HTERT RPE-1 (cell line): Measurements from ENCODE around the gene STAC2.

Experiments used
- in situ Hi-C: fragments of 300-500 bp; cut with MboI; formaldehyde crosslinking; loops from 4 replicates; pipeline ENCODE4 v1.14.3; 2020; ENCODE audit warnings: low sequenced_read_pairs

STAC2 gene

DNA sequence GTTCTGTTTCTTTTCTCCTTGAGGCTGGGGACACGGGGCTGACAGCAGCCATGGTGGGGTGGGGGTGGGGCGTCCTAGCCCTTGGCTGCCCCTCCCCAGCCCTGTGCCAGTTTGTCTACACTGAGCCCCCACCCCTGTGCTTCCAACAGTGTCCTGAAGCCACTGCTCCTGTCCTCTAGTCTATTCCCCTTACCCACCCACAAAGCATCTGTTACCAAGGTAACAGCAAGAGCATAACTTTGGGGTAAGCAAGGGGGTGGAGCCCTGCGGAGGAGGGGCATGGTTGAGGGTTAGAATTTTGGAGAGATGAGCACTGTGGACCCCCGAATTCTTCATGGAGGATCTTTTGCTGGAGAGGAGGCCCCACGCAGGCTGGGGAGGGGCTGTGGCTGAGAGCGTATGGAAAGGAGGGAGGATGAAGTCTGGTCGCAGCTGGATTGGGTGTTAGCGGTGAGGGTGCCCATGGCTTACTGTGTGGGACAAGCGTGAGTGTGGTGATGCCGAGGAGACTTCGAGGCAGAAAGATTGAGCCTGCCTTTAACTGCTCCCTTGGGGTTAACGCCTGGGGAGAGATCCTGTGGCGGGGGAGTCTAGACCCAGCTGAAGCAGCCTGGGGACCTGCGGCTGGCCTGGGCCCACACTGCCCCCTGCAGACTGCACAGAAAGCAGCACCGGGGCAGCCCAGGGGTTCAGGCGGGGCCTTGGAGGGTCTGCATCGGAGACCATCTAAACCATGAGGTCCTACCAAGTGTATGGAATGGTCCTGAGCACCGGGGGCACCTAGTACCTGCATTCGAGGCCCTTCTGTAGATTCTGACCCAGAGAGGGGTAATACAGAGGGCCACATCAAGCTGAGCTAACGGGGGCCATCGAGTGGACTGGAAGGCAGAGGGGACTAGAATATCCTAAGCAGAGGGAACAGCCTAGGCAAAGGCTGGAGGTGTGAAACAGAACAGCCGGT, 6.1 kb upstream of the STAC2 start:
- in situ Hi-C loops = no loop called here

DNA sequence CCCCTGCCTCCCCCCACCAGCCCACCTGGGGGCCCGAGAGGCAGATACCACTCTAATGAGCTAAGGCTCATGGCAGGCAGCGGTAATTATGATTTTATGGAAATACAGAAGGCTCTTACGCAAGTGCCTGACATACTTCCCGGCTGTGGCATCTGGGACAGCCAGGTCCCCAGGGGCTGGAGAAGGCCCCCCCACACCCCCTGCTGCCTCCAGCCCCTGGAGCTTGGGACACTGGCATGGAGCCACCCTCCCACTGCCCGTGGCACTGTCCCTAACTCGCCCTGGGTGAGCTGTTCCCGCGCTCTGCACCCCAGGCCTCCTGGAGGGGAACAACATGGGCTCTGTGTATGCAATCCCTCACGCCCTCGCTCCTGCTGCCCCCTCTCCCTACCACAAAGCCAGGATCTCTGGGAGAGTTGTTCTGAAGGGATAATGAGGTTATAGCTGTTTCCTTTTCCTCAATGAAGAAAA, 5.4 kb upstream of the STAC2 start:
- in situ Hi-C loops = no loop called here

DNA sequence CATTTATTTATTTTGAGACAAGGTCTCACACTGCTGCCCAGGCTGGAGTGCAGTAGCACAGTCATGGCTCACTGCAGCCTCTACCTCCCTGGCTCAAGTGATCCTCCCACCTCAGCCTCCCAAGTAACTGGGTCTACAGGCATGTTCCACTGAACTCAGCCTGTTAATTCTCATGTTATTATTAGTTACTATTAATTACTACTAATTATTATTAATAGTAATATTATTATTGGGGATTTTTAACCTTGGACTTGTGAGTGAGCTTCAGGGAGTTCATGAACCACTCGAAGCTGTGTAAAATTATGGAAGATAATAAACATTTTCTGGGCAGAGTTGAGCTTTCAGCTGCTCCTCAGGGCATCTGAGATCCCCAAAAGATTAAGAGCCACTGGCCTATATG, 4.6 kb upstream of the STAC2 start:
- in situ Hi-C loops = no loop called here

- in situ Hi-C loops = no loop called here
These were observed 3.6 kb upstream of the STAC2 start for GRCh38 chr17:39229274-39229913.

DNA sequence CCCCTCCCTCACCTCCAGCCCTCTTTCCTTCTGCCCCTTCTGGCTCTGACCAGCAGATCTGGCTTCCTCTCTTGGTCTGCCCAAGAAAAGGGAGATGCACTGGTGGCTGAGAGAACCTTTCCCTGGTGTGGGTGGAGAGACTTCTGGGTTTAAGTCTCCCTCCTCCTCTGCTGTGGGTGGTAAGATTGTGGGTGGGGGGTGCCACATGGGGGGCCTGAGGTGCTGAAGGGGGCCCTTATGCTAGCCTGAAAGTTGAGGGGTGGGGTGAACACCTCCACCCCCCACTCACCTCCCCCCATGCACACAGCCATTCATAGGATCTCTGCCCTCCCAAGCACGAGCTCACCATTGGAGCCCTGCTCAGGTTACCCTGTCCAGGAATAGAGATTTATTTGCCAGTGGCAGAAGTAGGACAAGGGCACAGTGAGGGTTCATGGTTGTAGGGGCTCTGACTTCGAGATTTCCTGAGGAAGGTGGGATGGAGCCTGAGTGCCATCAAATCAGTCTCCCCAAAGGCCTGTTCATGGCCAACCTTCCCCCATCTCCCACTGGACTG, 1.7 kb upstream of the STAC2 start:
- in situ Hi-C loops = no loop called here

- in situ Hi-C loops = no loop called here
These were observed 376 bp upstream of the STAC2 start for GRCh38 chr17:39225959-39226683.

GRCh38 chr17:39224778-39225307, 902 bp downstream of the STAC2 start:
- in situ Hi-C loops = no loop called here

DNA sequence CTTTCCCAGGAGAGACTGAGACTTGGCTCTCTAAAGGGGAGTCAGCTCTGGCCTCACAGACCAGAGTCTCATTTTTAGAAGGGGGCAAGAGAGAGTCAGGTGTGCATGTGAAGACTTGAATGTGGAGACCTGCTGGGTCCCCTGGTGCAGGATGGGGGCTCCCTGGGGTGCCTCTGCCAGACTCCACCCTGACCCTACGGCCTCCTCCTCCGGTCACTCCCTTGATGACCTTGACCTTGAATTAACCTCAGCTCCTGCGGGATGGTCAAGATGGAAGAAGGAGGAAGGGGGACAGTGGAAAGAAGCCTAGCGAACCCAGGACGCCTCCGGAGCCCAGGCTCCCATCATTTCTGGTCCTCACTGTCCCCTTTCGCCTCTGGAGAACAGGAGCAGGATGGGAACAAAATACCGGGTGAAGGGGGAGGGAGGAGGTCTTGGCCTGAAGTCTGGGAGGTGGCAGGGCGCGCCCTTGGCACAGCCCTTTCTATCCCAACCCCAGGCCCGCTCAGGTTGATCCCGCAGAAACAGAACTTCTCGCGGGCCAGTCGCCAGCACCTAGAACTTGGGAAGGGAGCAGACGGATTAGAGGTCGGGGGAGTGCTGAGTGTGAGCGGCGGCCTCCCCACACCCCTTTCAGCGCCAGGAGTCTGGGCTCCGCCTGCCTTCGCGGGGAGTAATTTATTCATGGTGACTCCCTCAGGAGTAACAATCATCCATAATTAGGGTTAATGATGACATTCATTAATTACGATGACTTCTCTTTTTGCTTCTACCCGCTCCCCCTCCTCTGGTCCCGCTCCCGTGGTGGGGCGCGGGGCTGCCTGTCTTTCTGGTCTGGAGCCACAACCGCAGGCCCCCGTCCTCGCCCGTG, 1.6 kb downstream of the STAC2 start:
- in situ Hi-C loops = no loop called here

GRCh38 chr17:39222866-39223834, 2.6 kb downstream of the STAC2 start:
- in situ Hi-C loops = no loop called here

DNA sequence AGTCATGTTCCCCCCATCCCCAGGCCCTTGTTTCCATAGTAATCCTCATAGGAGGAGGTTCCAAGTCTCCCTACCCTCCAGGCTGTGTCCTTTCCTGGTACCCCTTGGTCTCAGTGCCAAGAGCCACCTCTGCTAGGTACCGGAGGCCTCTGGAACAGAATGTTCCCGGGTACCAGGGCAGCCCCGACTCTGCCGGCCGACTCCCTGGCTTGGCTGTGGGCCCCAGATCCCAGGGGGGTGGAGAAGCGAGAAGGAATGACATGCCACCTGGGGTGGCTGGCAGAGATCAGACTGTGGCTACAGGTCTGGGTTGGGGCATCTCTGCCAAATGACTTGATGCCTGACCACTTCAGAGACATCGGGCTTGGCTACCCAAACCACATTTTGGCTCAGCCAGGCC, 3.6 kb downstream of the STAC2 start:
- in situ Hi-C loops = no loop called here

- in situ Hi-C loops = no loop called here
These were observed 4.2 kb downstream of the STAC2 start for GRCh38 chr17:39221572-39221971.

GRCh38 chr17:39219647-39220154, 6.0 kb downstream of the STAC2 start:
- in situ Hi-C loops = no loop called here

DNA sequence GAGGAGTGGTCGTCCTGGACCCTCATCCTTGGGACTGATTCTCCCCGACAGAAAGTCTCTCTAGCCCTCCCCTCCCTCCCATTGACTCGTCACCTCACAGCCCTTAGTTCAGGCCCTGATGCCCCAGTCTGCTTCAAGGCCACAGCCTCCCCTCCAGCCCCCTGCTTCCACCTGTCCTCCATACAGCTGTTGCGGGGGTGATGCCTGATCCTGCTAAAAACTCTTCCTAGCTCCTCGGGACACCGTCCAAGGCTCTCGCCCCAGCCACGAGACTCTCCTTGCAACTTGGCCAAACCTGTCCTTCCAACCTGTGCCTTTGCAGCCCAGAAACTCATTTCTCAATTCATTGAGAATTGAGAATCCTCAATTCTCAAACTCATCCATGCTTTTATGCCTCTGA, 6.8 kb downstream of the STAC2 start:
- in situ Hi-C loops = no loop called here

- in situ Hi-C loops = no loop called here
These were observed 7.9 kb downstream of the STAC2 start for GRCh38 chr17:39217734-39218369.

GRCh38 chr17:39213852-39214251, 11.9 kb downstream of the STAC2 start:
- in situ Hi-C loops = no loop called here

GRCh38 chr17:39212841-39213480, 12.8 kb downstream of the STAC2 start:
- in situ Hi-C loops = no loop called here

GRCh38 chr17:39212195-39212810, 13.4 kb downstream of the STAC2 start:
- in situ Hi-C loops = no loop called here
